Measurements from ENCODE around the gene CYRIA.

The CYRIA gene

GRCh38 chr2:16684676-16685339 lies 19.2 kb upstream of the CYRIA start:
- DNase-seq (ENCODE audit: low read depth, low spot score), result no peak
- TF ChIP-seq CTCF (IDR thresholded peaks at IDR 0.05; ENCODE audit: low read depth, low read length), result no peak
- no peak overlapping the region for H3K4me3 ChIP-seq (ENCODE audit: low read depth, low read length)
- in situ Hi-C loops (cut with HindIII; ENCODE audit: low sequenced_read_pairs), result no loop called here

GRCh38 chr2:16683576-16683975 lies 17.9 kb upstream of the CYRIA start:
- in situ Hi-C loops (cut with HindIII; ENCODE audit: low sequenced_read_pairs), result no loop called here
- H3K4me3 ChIP-seq (ENCODE audit: low read depth, low read length), result no peak overlapping the region
- no peak for TF ChIP-seq CTCF (IDR thresholded peaks at IDR 0.05; ENCODE audit: low read depth, low read length)
- DNase-seq (ENCODE audit: low read depth, low spot score), result no peak

- no peak for DNase-seq (ENCODE audit: low read depth, low spot score)
- TF ChIP-seq CTCF (IDR thresholded peaks at IDR 0.05; ENCODE audit: low read depth, low read length), result no peak
- no peak overlapping the region for H3K4me3 ChIP-seq (ENCODE audit: low read depth, low read length)
- in situ Hi-C loops (cut with HindIII; ENCODE audit: low sequenced_read_pairs), result no loop called here
Measured at GRCh38 chr2:16682431-16683118, 16.9 kb upstream of the CYRIA start.

- DNase-seq (ENCODE audit: low read depth, low spot score), result no peak
- in situ Hi-C loops (cut with HindIII; ENCODE audit: low sequenced_read_pairs), result no loop called here
- no peak for TF ChIP-seq CTCF (IDR thresholded peaks at IDR 0.05; ENCODE audit: low read depth, low read length)
- H3K4me3 ChIP-seq (ENCODE audit: low read depth, low read length), result no peak overlapping the region
Measured at GRCh38 chr2:16680781-16681180, 15.1 kb upstream of the CYRIA start.

GRCh38 chr2:16680304-16680703 lies 14.7 kb upstream of the CYRIA start:
- TF ChIP-seq CTCF (IDR thresholded peaks at IDR 0.05; ENCODE audit: low read depth, low read length), result no peak
- no peak for DNase-seq (ENCODE audit: low read depth, low spot score)
- in situ Hi-C loops (cut with HindIII; ENCODE audit: low sequenced_read_pairs), result no loop called here
- no peak overlapping the region for H3K4me3 ChIP-seq (ENCODE audit: low read depth, low read length)

- H3K4me3 ChIP-seq (ENCODE audit: low read depth, low read length), result no peak overlapping the region
- in situ Hi-C loops (cut with HindIII; ENCODE audit: low sequenced_read_pairs), result no loop called here
- no peak for TF ChIP-seq CTCF (IDR thresholded peaks at IDR 0.05; ENCODE audit: low read depth, low read length)
- DNase-seq (ENCODE audit: low read depth, low spot score), result no peak
Measured at GRCh38 chr2:16678964-16679363, 13.3 kb upstream of the CYRIA start.
